Keratinocyte (primary cell): ENCODE data around the gene GM2A. TPM values are rescaled to one million over a fixed set of nuclear protein-coding genes. Genes with fewer than 3 reads are reported as not detected.

Experiments used
- DNase-seq: peaks from one replicate; pipeline ENCODE4 v3.0.0-alpha.2; 2011; ENCODE audit warnings: low read depth, missing footprints, low spot score
- FAIRE-seq: peaks from 2 replicates; lab custom pipeline; 2011; peaks lifted over from hg19 to GRCh38; lab: Jason Lieb, UNC
- H2AFZ ChIP-seq: 2 replicates; pipeline ENCODE4 v1.6.0; 2012; ENCODE audit warnings: low read length, control low read depth, inconsistent platforms; ENCODE audit not compliant: control insufficient read depth
- H3K27ac ChIP-seq: 2 replicates; pipeline ENCODE4 v1.5.1; 2011; ENCODE audit warnings: low read length; ENCODE audit not compliant: control insufficient read depth, insufficient read depth
- H3K27me3 ChIP-seq: 3 replicates; pipeline ENCODE4 v1.6.0; 2011; ENCODE audit warnings: low read length; ENCODE audit not compliant: control insufficient read depth, insufficient read depth; ENCODE audit errors: extremely low read depth
- H3K36me3 ChIP-seq, 2 experiments: 2 replicates in 1 of 2; 3 replicates in 1 of 2; pipeline ENCODE4 v1.5.1; 2011; ENCODE audit warnings: low read length in 2 of 2, mild to moderate bottlenecking in 1 of 2; ENCODE audit not compliant: control insufficient read depth in 2 of 2, insufficient read depth in 2 of 2; ENCODE audit errors: extremely low read depth in 1 of 2
- H3K4me1 ChIP-seq: 3 replicates; pipeline ENCODE4 v1.5.1; 2011; ENCODE audit warnings: low read length; ENCODE audit not compliant: control insufficient read depth, insufficient read depth; ENCODE audit errors: extremely low read depth
- H3K4me2 ChIP-seq: 3 replicates; pipeline ENCODE4 v1.6.0; 2011; ENCODE audit warnings: low read depth, low read length; ENCODE audit not compliant: control insufficient read depth, insufficient read depth; ENCODE audit errors: extremely low read depth
- H3K4me3 ChIP-seq, 3 experiments: fragments of 200-600 bp in 1 of 3; sonication (generic) in 1 of 3; 2 replicates in 2 of 3; 3 replicates in 1 of 3; pipeline ENCODE4 v1.5.1; 2011 to 2016; ENCODE audit warnings: low read length in 3 of 3, mild to moderate bottlenecking in 3 of 3, control low read depth in 2 of 3, inconsistent platforms in 1 of 3, low read depth in 1 of 3, mixed read lengths in 1 of 3, mixed run types in 1 of 3, moderate library complexity in 1 of 3; ENCODE audit not compliant: control insufficient read depth in 2 of 3, insufficient read depth in 2 of 3; ENCODE audit errors: extremely low read depth in 1 of 3
- H3K79me2 ChIP-seq: 2 replicates; pipeline ENCODE4 v1.6.0; 2012; ENCODE audit warnings: low read length; ENCODE audit not compliant: control insufficient read depth, insufficient read depth
- H3K9ac ChIP-seq: 3 replicates; pipeline ENCODE4 v1.6.0; 2011; ENCODE audit warnings: low read length; ENCODE audit not compliant: control insufficient read depth, insufficient read depth; ENCODE audit errors: extremely low read depth
- H3K9me1 ChIP-seq: 3 replicates; pipeline ENCODE4 v1.6.0; 2011; ENCODE audit warnings: low read length; ENCODE audit not compliant: control insufficient read depth, insufficient read depth; ENCODE audit errors: extremely low read depth
- H3K9me3 ChIP-seq: 2 replicates; pipeline ENCODE4 v1.5.1; 2012; ENCODE audit warnings: low read depth, low read length; ENCODE audit not compliant: control insufficient read depth
- H4K20me1 ChIP-seq: 3 replicates; pipeline ENCODE4 v1.6.0; 2011; ENCODE audit warnings: low read length; ENCODE audit not compliant: control insufficient read depth, insufficient read depth; ENCODE audit errors: extremely low read depth
- EZH2 ChIP-seq: IDR thresholded peaks from one replicate; pipeline ENCODE4 v1.6.1; 2012; ENCODE audit warnings: inconsistent platforms, mild to moderate bottlenecking, low read length, moderate library complexity
- dilution Hi-C: fragments of 300-500 bp; cut with MboI; formaldehyde crosslinking; loops from one replicate; pipeline ENCODE4 v1.7.0; 2020; ENCODE audit warnings: low sequenced_read_pairs; ENCODE audit not compliant: extremely low pct_ligation_motif_present
- polyA plus RNA-seq, 5 experiments: library from polyadenylated mRNA; depleted of rRNA in 3 of 5; stranded (reverse) in 3 of 5; stranded (forward) in 1 of 5; unstranded in 1 of 5; fragments of >200 nt; gene quantifications; 1 replicate in 1 of 5; 2 replicates in 3 of 5; 3 replicates in 1 of 5; pipeline versions ENCODE4 v1.2.1 to v1.2.3, GENCODE V29; 2011 to 2012; ENCODE audit warnings: missing spikeins in 2 of 5, low read depth in 1 of 5, low replicate concordance in 1 of 5
- TF ChIP-seq, protein P1 (sequence below), 3 experiments: IDR thresholded peaks in 1 of 3; conservative IDR thresholded peaks in 1 of 3; optimal IDR thresholded peaks in 1 of 3; 2 replicates in 2 of 3; 3 replicates in 1 of 3; pipeline versions ENCODE3 to v1.5.1; 2011; ENCODE audit warnings: low read length in 3 of 3, mild to moderate bottlenecking in 3 of 3, moderate library complexity in 2 of 3, control low read depth in 1 of 3, inconsistent platforms in 1 of 3; ENCODE audit not compliant: insufficient read depth in 2 of 3; ENCODE audit errors: extremely low read depth in 1 of 3

Gene GM2A
- polyA plus RNA-seq, 1 donor (not counting 4 experiments of a cell fraction or from before 2014, with no cell fraction given): 117 TPM

- Histone ChIP-seq H3K9me1 (no peaks in the 10 kb centered on the region), H3K4me1 (peaks cover 46% of the 10 kb centered on the region), H3K36me3 (peaks cover 0 to 5% of the 10 kb centered on the region in 2 experiments), H3K79me2 (peaks cover 55% of the 10 kb centered on the region), H3K9ac (no peak overlapping the region), H3K27me3 (no peaks in the 10 kb centered on the region), H3K9me3 (no peaks in the 10 kb centered on the region), H2AFZ (no peak overlapping the region), H3K27ac (peak overlapping the region; percentile 21), H3K4me3 (peak overlapping the region in 2 of 3 experiments; percentile 59 to 97), H3K4me2 (peak overlapping the region; percentile 99), H4K20me1 (no peaks in the 10 kb centered on the region)
- dilution Hi-C loops: no loop called here
- FAIRE-seq (no peak), DNase-seq (no peak)
- TF ChIP-seq, protein P1, sequence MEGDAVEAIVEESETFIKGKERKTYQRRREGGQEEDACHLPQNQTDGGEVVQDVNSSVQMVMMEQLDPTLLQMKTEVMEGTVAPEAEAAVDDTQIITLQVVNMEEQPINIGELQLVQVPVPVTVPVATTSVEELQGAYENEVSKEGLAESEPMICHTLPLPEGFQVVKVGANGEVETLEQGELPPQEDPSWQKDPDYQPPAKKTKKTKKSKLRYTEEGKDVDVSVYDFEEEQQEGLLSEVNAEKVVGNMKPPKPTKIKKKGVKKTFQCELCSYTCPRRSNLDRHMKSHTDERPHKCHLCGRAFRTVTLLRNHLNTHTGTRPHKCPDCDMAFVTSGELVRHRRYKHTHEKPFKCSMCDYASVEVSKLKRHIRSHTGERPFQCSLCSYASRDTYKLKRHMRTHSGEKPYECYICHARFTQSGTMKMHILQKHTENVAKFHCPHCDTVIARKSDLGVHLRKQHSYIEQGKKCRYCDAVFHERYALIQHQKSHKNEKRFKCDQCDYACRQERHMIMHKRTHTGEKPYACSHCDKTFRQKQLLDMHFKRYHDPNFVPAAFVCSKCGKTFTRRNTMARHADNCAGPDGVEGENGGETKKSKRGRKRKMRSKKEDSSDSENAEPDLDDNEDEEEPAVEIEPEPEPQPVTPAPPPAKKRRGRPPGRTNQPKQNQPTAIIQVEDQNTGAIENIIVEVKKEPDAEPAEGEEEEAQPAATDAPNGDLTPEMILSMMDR (optimal IDR thresholded peaks at IDR 0.05 in 1 of 3, IDR thresholded peaks at IDR 0.05 in 1 of 3, conservative IDR thresholded peaks at IDR 0.05 in 1 of 3; ENCODE audit: extremely low read depth in 1 of 3, insufficient read depth in 2 of 3, low read length in 3 of 3): no peak
- TF ChIP-seq EZH2: no peak
Measured at GRCh38 chr5:151255621-151256286, 2.8 kb downstream of the GM2A start.

DNA sequence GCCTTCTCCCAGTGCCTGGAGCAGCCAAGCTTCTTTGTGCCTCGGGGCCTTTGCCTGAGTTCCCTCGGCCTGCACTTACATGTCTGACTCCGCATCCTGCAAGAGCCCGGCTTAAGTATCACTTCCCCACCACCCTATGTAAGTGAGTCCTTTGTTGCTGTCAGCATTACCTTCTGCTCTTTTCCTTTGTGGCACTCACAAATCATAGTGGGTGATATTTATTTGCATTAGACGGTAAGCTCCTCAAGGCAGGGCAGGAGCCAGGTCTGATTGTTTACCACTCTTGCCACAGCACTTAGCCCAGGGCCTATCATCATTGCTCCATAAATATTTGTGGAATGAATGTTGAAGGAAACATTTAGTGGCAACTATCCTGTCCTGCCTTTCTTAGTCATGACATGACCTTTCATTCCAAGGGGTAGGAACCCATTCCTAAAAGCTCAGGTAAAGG is 4.8 kb downstream of the GM2A start:
- Histone ChIP-seq H4K20me1 (no peaks in the 10 kb centered on the region), H3K36me3 (peaks cover 0 to 7% of the 10 kb centered on the region in 2 experiments), H3K79me2 (peaks cover 62% of the 10 kb centered on the region), H3K9me1 (no peaks in the 10 kb centered on the region), H3K27me3 (no peaks in the 10 kb centered on the region), H2AFZ (no peak overlapping the region), H3K9ac (peak overlapping the region; percentile 45), H3K4me2 (peak overlapping the region; percentile 82), H3K4me3 (peak overlapping the region in 2 of 3 experiments; percentile 9 to 31), H3K9me3 (no peaks in the 10 kb centered on the region), H3K27ac (peak overlapping the region; percentile 80), H3K4me1 (peaks cover 46% of the 10 kb centered on the region)
- TF ChIP-seq, protein P1 (optimal IDR thresholded peaks at IDR 0.05 in 1 of 3, IDR thresholded peaks at IDR 0.05 in 1 of 3, conservative IDR thresholded peaks at IDR 0.05 in 1 of 3; ENCODE audit: extremely low read depth in 1 of 3, insufficient read depth in 2 of 3, low read length in 3 of 3): no peak
- no peak for TF ChIP-seq EZH2
- dilution Hi-C loops: no loop called here
- DNase-seq (peak; percentile 66), FAIRE-seq (peak; percentile 96)
